Neural cell (in vitro differentiated cells): ENCODE data around the gene PLAC9. TPM values are rescaled to one million over a fixed set of nuclear protein-coding genes. Genes with fewer than 3 reads are reported as not detected.

ENCODE experiments used
- H2AFZ ChIP-seq: fragments of 200-600, 300-800 bp; sonication (generic), shearing (Covaris generic); 2 replicates; pipeline ENCODE4 v1.6.0; 2014; ENCODE audit warnings: low read depth, mild to moderate bottlenecking, antibody characterized with exemption, low read length, moderate library complexity
- H3F3A ChIP-seq: fragments of 200-600 bp; shearing (Covaris generic); 2 replicates; pipeline ENCODE4 v1.6.1; 2016; ENCODE audit warnings: mild to moderate bottlenecking, moderate library complexity, mixed read lengths, antibody characterized with exemption, low read length; ENCODE audit not compliant: insufficient read depth, poor library complexity, severe bottlenecking
- H3K27ac ChIP-seq: fragments of 200-600, 300-800 bp; sonication (generic), shearing (Covaris generic); 2 replicates; pipeline ENCODE4 v1.5.1; 2014; ENCODE audit warnings: mild to moderate bottlenecking, low read length, moderate library complexity
- H3K27me3 ChIP-seq: fragments of 300-800, 200-600 bp; sonication (generic), shearing (Covaris generic); 2 replicates; pipeline ENCODE4 v1.6.0; 2014; ENCODE audit warnings: mild to moderate bottlenecking, low read depth, low read length, moderate library complexity; ENCODE audit not compliant: insufficient read depth
- H3K36me3 ChIP-seq: fragments of 300-800, 200-600 bp; sonication (generic), shearing (Covaris generic); 2 replicates; pipeline ENCODE4 v1.5.1; 2014; ENCODE audit warnings: mild to moderate bottlenecking, antibody characterized with exemption, low read length, moderate library complexity; ENCODE audit not compliant: insufficient read depth
- H3K4me2 ChIP-seq: fragments of 300-800, 200-600 bp; sonication (generic), shearing (Covaris generic); 2 replicates; pipeline ENCODE4 v1.6.0; 2014; ENCODE audit warnings: mild to moderate bottlenecking, low read length
- H3K4me3 ChIP-seq: fragments of 300-800, 200-600 bp; sonication (generic), shearing (Covaris generic); 2 replicates; pipeline ENCODE4 v1.5.1; 2014; ENCODE audit warnings: mild to moderate bottlenecking, low read length, moderate library complexity
- H3K79me2 ChIP-seq: fragments of 200-600 bp; shearing (Covaris generic); replicated peaks from 2 replicates; pipeline ENCODE4 v1.6.0; 2014; ENCODE audit warnings: mild to moderate bottlenecking, low read length, moderate library complexity; ENCODE audit not compliant: insufficient read depth
- H3K9ac ChIP-seq: fragments of 300-800, 200-600 bp; sonication (generic), shearing (Covaris generic); 2 replicates; pipeline ENCODE4 v1.6.1; 2016; ENCODE audit warnings: mild to moderate bottlenecking, low read length, mixed read lengths
- H3K9me2 ChIP-seq: fragments of 200-600 bp; shearing (Covaris generic); 2 replicates; pipeline ENCODE4 v1.6.1; 2016; ENCODE audit warnings: mild to moderate bottlenecking, low read length, mixed read lengths; ENCODE audit not compliant: insufficient read depth
- H3K9me3 ChIP-seq: fragments of 200-600, 300-800 bp; sonication (generic), shearing (Covaris generic); 2 replicates; pipeline ENCODE4 v1.6.1; 2016; ENCODE audit warnings: mild to moderate bottlenecking, mixed run types, low read length, moderate library complexity, mixed read lengths
- H4K20me1 ChIP-seq: fragments of 200-600 bp; shearing (Covaris generic); 2 replicates; pipeline ENCODE4 v1.6.1; 2016; ENCODE audit warnings: mild to moderate bottlenecking, mixed run types; ENCODE audit not compliant: insufficient read depth
- CTCF ChIP-seq: fragments of 450-650 bp; IDR thresholded peaks from 2 replicates; pipeline ENCODE4 v1.5.1; 2014; ENCODE audit warnings: antibody characterized with exemption, mild to moderate bottlenecking, moderate library complexity; ENCODE audit not compliant: poor library complexity, severe bottlenecking
- EP300 ChIP-seq: fragments of 450-650 bp; conservative IDR thresholded peaks from 2 replicates; pipeline ENCODE4 v1.6.1; 2014; ENCODE audit warnings: antibody characterized with exemption, mild to moderate bottlenecking, moderate library complexity; ENCODE audit not compliant: poor library complexity, severe bottlenecking
- EZH2 ChIP-seq: fragments of 200-600, 300-800 bp; shearing (Covaris generic), sonication (generic); IDR thresholded peaks from 2 replicates; pipeline ENCODE4 v1.6.1; 2014; ENCODE audit warnings: antibody characterized with exemption, low read length, borderline replicate concordance, mild to moderate bottlenecking; ENCODE audit not compliant: insufficient read depth, poor library complexity, severe bottlenecking
- MXI1 ChIP-seq: fragments of 450-650 bp; conservative IDR thresholded peaks from 2 replicates; pipeline ENCODE4 v1.6.1; 2014; ENCODE audit warnings: antibody characterized with exemption, mild to moderate bottlenecking; ENCODE audit not compliant: poor library complexity, severe bottlenecking
- POLR2AphosphoS5 ChIP-seq: IDR thresholded peaks from 2 replicates; pipeline ENCODE4 v1.6.1; 2012
- RAD21 ChIP-seq: fragments of 450-650 bp; conservative IDR thresholded peaks from 2 replicates; pipeline ENCODE4 v1.6.1; 2014; ENCODE audit warnings: antibody characterized with exemption, mild to moderate bottlenecking, moderate library complexity
- REST ChIP-seq: IDR thresholded peaks from 2 replicates; pipeline ENCODE4 v1.6.1; 2012; ENCODE audit warnings: borderline replicate concordance
- SMC3 ChIP-seq: fragments of 450-650 bp; conservative IDR thresholded peaks from 2 replicates; pipeline ENCODE4 v1.6.1; 2014; ENCODE audit warnings: antibody characterized with exemption, mild to moderate bottlenecking, moderate library complexity; ENCODE audit not compliant: poor library complexity
- TAF1 ChIP-seq: IDR thresholded peaks from 2 replicates; pipeline ENCODE4 v1.6.1; 2012; ENCODE audit warnings: low read depth
- polyA plus RNA-seq: library from polyadenylated mRNA; depleted of rRNA; stranded (reverse); fragments of >200 nt; gene quantifications from 2 replicates; pipeline ENCODE4 v1.2.3, GENCODE V29; 2014

The PLAC9 gene
- polyA plus RNA-seq, 1 donor from 2014 or later, result not detected

GRCh38 chr10:80160361-80161320, 28.1 kb downstream of the PLAC9 start:
- no peak overlapping the region for H3K27ac ChIP-seq

More at GRCh38 chr10:80160361-80161320, 28.1 kb downstream of the PLAC9 start:
- Histone ChIP-seq H3K4me2 (no peak overlapping the region), H3K9me2 (no peaks in the 10 kb centered on the region), H3K9me3 (no peaks in the 10 kb centered on the region), H3K27me3 (no peaks in the 10 kb centered on the region), H3K4me3 (no peak overlapping the region), H3F3A (no peaks in the 10 kb centered on the region), H3K9ac (no peak overlapping the region), H3K36me3 (no peaks in the 10 kb centered on the region), H4K20me1 (no peaks in the 10 kb centered on the region), H2AFZ (no peak overlapping the region), H3K79me2 (no peaks in the 10 kb centered on the region)
- TF ChIP-seq CTCF (no peak), POLR2AphosphoS5 (no peak), RAD21 (no peak), EZH2 (no peak), MXI1 (no peak), TAF1 (no peak), REST (no peak), SMC3 (no peak), EP300 (no peak)
